NCI-H2196 treated with DMSO at 0.1 percent for 48 hours (cell line): ENCODE measurements around the gene DHRS4L2.
A peak's percentile ranks its signal among the peaks of the same experiment; 100 is the strongest.
"Not testable (repeated sequence)": the region's sequence is repeated elsewhere in the genome, so short reads cannot be mapped to it uniquely, and the experiment has no call there.

Experiments
- DNase-seq: peaks from one replicate; lab custom pipeline; 2025; ENCODE audit not compliant: unreplicated experiment; lab: John Stamatoyannopoulos, UW

DHRS4L2 gene

DNA sequence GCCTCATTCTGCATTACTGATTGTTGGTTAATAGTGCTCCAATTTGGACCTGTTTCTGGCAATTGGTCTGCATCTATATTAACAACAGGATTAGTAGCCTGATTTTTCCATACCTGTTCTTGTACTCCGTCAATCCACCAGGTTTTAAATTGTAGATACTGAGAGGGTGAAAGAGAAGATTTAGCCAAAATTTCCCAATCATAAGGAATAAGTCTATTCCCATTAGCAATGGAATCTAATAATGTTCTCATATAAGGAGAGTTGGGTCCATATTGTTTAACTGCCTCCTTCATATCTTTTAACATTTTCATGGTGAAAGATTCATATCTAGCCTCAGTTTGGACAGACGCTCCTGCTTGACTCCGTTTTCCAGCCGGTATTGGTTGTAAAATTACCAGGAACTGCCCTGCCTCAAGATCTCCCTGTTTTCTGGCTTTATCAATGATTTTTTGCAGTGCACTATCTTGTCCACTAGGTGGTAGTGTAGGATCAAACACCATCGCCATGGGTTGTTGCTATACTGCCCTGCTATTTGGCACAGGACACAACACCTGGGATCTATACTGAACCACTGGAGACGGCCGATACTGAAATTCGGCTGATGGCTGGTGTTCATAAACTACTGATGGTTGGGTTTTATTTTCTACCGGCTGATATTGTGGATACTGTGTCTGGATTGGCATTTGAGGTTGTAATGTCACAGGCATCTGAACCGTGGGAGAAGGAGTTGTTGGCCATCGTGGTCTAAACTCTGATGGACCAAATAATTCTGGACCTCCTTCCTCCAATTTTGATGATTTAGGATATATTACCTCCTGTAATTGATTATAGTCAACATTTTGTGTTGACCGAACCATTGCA is 25.2 kb downstream of the DHRS4L2 start:
- DNase-seq: peak; percentile 56

DNA sequence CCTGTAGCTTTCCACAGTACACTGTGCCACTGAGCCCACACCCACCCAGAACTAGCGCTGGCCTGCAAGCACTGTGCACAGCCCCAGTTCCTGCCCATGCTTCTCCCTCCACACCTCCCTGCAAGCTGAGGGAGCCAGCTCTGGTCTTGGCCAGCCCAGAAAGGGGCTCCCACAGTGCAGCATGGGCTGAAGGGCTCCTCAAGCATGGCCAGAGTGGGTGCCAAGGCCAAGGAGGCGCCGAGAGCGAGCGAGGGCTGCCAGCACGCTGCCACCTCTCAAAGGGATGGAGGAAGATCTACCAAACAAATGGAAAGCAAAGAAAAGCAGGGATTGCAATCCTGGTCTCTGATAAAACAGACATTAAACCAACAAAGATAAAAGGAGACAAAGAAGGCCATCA is 27.0 kb downstream of the DHRS4L2 start:
- DNase-seq: not testable (repeated sequence)

DNA sequence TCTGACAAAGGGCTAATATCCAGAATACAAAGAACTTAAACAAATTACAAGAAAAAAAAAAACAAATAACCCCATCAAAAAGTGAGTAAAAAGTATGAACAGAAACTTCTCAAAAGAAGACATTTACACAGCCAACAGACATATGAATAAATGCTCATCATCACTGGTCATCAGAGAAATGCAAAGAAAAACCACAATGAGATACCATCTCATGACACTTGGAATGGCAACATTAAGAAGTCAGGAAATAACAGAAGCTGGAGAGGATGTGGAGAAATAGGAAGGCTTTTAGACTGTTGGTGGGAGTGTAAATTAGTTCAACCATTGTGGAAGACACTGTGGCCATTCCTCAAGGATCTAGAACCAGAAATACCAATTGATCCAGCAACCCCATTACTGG is 30.2 kb downstream of the DHRS4L2 start:
- not testable (repeated sequence) for DNase-seq

DNA sequence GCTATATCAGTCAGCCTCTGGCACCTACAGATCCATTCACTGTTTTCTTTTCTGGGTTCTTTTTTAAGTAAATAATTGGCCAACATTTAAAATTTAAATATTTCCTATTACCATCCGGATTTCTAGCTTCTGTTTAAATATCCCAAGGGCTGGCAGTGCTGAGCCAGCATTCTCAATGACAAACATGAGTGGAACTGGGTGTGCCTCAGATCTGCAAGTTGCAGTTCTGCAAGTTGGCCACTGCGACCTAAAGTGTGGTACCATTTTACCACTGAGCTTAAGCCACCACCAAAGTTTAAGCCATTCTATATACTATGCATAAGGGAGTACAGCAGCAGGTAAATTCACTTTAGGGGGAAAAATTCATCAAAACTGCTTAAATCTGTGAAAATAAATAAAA is 31.2 kb downstream of the DHRS4L2 start:
- not testable (repeated sequence) for DNase-seq

DNA sequence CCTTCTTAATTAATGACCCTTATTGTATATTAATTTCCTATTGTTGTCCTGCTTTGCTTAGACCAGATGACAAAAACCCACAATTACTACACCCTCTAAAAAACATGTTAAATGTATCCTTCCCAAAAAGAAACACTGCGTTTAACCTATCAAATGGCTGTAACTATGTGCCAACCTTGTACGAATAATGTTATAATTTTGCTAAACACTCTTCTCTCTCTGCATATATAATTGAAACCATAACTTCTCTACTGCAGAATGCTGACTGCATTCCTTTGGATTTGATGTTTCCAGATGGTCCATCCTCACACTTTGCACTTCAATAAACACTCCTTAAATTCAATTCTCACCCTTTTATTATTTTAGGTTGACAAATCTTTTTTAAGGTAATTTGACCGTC is 31.8 kb downstream of the DHRS4L2 start:
- not testable (repeated sequence) for DNase-seq

DNA sequence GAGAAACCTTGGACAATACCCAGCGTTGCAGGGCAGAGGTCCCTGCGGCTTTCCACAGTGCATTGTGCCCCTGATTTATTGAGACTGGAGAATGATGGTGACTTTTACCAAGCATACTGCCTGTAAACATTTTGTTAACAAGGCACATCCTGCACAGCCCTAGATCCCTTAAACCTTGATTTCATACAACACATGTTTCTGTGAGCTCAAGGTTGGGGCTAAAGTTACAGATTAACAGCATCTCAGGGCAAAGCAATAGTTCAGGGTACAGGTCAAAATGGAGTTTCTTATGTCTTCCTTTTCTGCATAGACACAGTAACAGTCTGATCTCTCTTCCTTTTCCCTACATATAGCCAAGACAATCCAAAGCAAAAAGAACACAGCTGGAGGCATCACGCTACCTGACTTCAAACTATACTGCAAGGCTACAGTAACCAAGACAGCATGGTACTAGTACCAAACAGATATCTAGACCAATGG is 36.2 kb downstream of the DHRS4L2 start:
- not testable (repeated sequence) for DNase-seq

DNA sequence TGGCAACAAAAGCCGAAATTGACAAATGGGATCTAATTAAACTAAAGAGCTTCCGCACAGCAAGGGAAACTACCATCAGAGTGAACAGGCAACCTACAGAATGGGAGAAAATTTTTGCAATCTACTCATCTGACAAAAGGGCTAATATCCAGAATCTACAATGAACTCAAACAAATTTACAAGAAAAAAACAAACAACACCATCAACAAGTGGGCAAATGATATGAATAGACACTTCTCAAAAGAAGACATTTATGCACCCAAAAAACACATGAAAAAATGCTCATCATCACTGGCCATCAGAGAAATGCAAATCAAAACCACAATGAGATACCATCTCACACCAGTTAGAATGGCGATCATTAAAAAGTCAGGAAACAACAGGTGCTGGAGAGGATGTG is 41.0 kb downstream of the DHRS4L2 start:
- not testable (repeated sequence) for DNase-seq

DNA sequence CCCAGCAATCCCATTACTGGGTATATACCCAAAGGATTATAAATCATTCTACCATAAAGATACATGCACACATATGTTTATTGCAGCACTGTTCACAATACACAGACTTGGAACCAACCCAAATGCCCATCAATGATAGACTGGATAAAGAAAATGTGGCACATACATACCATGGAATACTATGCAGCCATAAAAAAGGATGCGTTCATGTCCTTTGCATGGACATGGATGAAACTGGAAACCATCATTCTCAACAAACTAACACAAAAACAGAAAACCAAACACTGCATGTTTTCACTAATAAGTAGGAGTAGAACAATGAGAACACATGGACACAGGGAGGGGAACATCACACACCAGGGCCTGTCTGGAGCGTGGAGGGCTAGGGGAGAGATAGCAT is 42.6 kb downstream of the DHRS4L2 start:
- not testable (repeated sequence) for DNase-seq

DNA sequence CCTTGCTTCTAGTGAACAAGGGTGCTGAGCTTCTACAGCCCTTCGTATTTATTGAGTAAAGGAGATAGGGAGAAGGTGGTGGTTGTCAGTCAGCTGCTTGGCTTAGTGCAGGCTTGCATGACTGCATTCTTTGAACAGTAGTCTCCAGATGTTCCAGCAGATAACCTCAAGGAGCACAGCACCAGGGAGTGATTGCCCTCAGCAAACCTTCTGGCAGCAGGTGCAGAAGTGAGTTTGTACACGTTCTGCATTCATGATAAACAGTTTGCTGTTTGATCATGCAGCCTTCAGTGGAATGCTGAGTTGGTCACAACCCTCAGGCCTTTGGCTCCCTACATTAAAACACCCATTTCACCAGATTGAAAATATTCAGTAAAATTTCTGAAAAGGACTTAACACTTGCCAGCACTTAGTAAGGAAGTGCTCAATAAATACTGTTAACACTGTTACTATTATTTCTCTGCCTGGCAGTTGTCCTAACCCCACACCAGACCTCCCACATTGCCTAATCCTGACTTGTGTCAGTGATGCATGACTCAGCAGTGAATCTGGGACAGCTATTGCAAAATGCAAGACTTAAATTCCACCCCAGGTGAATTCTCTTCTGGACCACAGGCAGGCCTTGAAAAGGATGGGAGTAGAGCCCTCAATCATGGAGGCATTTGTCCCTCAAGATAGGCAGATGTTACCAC is 44.1 kb downstream of the DHRS4L2 start:
- no peak for DNase-seq

DNA sequence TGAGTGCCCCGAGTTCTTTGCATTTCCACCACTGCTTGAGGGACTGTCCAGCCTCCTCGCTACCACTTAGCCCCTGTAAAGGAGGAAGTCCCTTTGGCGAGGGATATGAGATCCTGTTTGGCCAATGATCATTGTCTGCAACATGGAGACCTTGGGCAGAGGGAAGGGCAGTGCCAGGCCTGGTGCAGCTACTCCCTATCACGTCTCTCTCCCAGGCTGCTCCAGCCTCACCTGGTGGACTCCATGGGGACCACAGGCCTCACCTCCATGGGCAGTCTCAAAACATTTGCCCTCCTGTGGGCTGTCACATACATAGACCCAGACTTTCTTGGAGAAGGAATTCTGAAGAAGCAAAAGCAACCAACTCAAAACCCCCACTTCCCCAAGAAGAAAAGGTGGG is 47.0 kb downstream of the DHRS4L2 start:
- not testable (repeated sequence) for DNase-seq

DNA sequence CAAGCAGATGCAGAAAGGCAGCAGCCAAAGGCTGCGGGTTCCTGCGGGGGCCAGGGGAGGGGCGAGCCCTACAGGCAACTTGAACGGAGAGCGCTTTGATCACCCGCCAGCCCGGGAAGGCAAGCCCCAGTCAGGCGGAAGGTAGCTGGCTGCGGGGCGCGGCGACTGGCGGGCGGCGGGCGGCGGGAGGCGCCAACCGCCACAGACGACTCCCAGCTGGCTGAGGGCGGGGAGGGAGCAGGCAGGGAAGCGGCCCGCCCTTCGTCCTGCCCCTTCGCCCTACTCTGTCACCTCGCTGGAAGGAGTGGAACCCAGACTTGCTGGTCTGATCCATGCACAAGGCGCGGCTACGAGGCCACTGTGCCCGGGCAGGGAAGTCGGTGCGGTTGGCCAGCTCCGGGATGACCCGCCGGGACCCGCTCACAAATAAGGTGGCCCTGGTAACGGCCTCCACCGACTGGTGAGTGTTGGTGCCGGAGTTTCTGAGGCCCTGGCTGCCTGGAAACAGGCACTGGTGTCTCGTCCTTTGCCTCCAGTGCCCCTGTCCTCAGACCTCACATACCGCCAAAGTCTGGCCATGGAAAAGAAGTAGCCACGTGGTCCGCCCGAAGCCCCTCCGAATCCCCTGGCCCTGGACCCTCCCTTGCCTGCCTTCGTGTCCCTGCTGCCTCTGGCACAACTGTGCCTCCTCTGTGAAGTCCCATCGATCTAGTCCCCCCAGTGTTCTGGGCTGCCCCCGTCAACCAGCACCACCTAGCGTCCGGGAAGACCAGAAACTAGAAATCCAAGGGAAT is 47.6 kb downstream of the DHRS4L2 start:
- DNase-seq: peak; percentile 65

DNA sequence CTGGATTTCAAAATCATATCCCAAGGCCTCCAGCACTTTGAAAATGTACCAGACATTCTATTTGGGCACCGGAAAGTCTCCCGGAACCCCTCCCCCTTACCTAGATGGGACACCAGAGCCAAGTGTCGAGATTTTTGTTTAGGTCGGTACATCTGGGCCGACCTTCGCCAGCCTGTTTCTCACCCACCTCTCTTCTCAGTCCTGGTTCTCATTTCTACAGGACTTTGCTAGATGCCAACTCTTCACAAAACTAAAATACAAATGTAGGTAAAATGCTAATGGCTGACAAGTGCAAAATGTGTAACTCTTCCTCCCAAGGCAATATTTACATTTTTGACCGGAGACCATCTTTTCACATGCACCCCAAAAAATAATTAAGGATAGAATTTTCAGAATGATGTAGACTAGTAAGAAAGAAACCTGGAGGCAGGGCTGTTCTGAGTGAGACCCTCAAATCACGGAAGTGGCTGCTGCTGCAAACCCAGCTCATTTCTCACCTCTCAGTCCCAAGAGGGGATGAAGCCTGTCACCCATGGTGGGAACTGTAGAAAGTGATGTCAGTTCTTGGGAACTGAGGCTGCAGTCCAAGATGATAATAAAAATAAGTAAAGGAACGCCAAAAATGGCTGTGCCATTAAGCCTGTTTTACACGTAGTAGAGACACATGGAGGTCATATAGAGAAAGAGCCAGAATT is 48.4 kb downstream of the DHRS4L2 start:
- DNase-seq: not testable (repeated sequence)

DNA sequence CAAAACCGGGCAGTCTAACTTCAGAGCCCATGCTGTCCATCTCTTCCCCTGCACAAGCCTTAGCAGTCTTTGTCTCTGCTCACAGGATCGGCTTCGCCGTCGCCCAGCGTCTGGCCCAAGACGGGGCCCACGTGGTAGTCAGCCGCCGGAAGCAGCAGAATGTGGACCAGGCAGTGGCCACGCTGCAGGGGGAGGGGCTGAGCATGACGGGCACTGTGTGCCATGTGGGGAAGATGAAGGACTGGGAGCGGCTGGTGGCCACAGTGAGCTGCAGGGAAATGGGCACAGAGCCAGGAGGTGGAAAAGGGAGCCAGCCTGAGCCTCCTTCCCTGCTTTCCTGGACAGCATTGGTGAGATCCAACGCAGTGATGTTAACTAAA is 48.9 kb downstream of the DHRS4L2 start:
- DNase-seq: no peak

DNA sequence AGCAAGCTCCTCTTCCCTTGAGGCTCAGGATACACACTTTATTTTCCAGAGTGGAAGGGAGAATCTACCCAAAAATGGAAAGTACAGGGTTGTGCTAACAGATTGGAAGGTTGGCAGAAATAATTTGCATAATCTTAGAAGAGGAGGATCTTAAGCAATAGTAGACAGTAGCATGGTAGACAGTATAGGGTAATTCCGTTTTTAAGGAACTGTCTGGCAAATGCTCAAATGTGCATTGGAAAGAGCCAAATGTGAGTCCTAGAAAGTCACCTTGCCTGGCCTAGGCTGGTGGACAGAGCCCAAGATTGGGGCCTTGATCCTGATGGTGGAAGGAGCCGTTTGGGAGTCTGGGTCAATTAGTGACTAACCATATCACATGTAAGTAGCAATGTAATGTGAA is 50.0 kb downstream of the DHRS4L2 start:
- no peak for DNase-seq

DNA sequence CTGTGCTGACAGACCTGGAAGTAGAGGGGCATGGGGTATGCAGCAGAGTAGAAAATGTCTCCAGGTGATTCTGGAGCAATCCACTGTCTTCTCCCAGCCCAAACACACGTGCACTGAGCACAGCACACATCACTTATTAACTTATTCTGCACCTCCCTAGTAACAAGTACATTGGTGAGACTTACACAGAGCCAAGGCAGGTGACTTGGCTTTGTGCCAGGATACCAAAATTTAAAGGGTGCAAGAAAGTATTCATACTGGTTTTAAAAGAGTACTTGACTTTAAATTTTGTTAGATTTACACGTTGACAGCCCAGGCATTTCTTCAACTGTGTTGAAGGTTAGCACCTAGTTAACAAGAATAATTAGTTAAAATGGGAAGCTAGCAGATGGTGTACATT is 52.0 kb downstream of the DHRS4L2 start:
- DNase-seq: no peak

DNA sequence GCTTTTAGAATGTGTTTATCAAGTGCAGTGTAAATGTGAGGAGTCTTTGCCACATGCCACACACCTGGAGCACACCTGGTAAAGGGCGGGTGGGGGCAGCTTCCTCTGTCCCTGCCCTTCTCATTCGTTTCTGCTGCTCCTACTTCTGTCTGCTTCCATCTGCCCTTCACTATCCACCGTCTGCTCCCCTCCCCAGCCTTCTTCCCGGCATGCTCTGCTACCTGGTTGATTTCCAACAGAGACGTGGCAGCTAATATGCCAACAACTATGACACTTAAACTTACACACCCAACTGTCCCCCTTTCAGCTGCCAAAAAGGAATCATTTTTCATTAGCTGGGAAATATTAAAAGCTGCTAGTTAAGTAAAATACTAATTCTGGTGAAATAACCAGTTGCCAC is 54.0 kb downstream of the DHRS4L2 start:
- no peak for DNase-seq

DNA sequence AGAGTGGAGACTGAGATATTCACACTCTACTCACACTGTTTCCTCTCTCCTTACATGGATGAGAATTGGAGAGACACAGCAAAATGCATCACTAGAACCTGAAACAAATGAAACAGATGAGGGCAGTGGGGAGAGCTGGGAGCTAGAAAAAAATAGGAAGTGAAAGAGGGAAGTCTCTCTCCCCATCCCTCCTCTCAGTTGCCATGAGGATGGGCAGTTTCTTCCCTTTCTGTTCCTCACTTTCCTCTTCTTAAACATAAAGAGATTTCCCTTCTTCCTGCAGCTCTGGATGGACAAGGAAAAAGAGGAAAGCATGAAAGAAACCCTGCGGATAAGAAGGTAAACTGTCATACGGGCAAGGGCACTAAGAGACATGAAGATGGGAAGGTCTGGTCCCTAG is 60.3 kb downstream of the DHRS4L2 start:
- not testable (repeated sequence) for DNase-seq

DNA sequence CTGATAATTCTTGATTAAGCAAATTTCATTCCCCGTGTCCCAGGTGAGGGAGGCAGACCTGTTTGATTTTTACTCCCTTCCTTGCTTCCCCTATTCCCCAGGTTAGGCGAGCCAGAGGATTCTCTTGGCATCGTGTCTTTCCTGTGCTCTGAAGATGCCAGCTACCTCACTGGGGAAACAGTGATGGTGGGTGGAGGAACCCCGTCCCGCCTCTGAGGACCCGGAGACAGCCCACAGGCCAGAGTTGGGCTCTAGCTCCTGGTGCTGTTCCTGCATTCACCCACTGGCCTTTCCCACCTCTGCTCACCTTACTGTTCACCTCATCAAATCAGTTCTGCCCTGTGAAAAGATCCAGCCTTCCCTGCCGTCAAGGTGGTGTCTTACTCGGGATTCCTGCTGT is 62.0 kb downstream of the DHRS4L2 start:
- not testable (repeated sequence) for DNase-seq

DNA sequence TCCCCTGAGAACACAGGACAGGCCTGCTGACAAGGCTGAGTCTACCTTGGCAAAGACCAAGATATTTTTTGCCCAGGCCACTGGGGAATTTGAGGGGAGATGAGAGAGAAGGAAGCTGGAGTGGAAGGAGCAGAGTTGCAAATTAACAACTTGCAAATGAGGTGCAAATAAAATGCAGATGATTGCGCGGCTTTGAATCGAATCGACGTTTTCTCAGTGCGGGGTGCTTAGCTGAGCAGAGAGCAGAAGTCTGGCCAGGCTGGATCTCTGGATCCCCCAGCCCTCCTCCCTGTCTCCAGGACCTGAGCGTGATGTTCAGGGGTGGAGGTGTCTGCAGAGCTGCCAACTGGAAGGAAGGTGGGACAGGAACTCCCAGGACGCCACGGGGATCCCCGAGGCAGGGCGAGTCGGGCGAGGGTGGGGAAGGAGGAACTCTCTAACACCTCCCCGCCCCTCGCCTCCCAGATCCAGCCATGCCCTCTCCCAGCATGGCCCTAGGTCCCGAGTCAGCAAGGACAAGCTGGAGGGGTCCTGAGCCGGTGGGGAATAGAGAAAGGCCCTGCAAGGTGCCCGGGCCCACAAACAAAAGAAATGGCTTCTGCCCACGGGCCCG is 62.6 kb downstream of the DHRS4L2 start:
- DNase-seq: no peak
